ENCODE data around the gene DKC1.
"Not testable (repeated sequence)": the region's sequence is repeated elsewhere in the genome, so short reads cannot be mapped to it uniquely, and the experiment has no call there.

DKC1 gene

DNA sequence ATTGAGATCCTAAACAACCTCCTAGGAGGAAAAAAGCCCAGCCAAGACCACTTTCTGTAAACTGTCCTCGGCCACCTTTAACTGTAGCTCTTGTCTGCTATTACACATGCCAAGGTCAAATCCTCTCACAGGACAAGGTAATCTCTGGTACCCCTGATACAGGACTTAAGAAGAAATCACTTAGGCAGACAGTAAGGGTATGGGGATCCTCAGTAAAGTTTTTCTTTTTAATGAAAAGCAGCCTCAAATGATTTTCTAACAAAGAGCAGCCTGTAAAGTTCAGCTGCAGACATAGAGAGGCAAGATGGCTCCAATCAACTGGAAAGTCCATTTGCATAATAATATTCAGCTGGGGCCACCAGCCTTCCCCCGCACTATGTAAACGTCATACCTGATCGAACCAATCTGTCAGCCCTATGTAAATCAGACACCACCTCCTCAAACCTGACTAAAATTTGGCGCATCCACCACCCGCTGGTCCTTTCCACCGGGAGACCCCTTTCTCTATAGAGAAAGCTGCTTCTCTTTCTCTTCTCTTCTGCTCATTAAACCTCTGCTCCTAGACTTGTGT, 57.2 kb downstream of the DKC1 start:
- no peak for DNase-seq (ENCODE audit: low read depth)

DNA sequence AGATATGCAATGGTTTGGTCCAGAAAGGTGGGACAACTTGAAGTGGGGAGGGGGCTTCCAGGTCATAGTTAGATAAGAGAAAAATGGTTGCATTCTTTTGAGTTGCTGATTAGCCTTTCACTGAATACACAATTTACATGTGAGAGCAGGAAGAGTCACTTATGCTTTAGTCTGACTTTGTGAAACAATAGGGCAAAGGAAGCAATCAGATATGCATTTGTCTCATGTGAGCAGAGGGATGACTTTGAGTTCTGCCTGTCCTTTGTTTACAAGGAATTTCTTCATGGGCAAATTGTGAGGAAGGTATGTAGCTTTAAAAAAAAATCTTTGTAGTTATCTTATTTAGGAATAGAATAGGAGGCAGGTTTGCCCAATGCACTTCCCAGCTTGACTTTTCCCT, 58.9 kb downstream of the DKC1 start:
- DNase-seq (ENCODE audit: low read depth), result no peak

DNA sequence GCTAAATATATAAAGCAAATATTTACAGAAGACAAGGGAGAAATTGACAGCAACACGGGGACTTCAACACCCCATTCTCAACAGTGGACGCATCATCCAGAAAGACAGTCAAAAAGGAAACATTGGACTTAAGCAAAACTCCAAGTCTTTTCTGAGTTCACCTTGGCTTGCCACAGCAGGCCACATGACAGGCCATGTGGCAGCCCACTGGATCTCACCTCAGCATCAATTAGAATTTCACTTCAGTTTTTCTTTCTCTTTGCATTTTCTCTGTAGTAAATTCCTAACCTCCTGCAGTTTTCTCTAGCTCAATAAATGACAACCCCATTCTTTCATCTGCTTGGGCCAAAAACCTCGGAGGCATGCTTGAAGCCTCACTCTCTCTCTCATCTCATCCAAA, 59.4 kb downstream of the DKC1 start:
- no peak for DNase-seq (ENCODE audit: low read depth)

DNA sequence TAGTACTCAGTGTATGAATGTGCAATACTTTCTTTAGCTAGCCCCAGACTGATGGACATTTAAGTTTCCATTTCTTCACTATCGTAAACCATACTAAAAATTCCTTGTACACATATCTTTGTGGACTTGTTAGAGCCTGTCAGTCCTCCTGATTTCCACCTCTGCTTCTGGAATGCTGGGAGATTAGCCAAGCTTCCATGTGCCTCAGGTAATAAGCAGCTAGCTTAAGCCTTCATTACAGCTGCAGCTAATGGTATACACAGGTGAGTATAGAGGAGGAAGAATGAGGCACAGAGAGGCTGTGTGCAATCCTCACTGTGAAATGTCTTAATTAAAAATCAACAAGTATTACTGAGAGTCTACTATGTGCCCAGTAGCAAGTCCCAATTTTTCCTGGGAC, 62.0 kb downstream of the DKC1 start:
- DNase-seq (ENCODE audit: low read depth), result no peak

DNA sequence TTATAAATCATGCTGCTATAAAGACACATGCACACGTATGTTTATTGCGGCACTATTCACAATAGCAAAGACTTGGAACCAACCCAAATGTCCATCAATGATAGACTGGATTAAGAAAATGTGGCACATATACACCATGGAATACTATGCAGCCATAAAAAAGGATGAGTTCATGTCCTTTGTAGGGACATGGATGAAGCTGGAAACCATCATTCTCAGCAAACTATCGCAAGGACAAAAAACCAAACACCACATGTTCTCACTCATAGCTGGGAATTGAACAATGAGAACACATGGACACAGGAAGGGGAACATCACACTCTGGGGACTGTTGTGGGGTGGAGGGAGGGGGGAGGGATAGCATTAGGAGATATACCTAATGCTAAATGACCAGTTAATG, 62.9 kb downstream of the DKC1 start:
- DNase-seq (ENCODE audit: low read depth), result not testable (repeated sequence)
